GM18511 (cell line): Measurements from ENCODE around the gene SPPL2A.
"Not testable (repeated sequence)": the region's sequence is repeated elsewhere in the genome, so short reads cannot be mapped to it uniquely, and the experiment has no call there.

Source experiments
- ATAC-seq: cut with Tn5 transposase; IDR thresholded peaks from one replicate; pipeline ENCODE4 v1.9.1; 2021; ENCODE audit warnings: mild to moderate bottlenecking, moderate library complexity; ENCODE audit not compliant: unreplicated experiment

Gene SPPL2A

GRCh38 chr15:50773389-50773788, 7.9 kb upstream of the SPPL2A start:
- no peak for ATAC-seq

- ATAC-seq = no peak
These were observed 1.9 kb upstream of the SPPL2A start for GRCh38 chr15:50767332-50767861.

DNA sequence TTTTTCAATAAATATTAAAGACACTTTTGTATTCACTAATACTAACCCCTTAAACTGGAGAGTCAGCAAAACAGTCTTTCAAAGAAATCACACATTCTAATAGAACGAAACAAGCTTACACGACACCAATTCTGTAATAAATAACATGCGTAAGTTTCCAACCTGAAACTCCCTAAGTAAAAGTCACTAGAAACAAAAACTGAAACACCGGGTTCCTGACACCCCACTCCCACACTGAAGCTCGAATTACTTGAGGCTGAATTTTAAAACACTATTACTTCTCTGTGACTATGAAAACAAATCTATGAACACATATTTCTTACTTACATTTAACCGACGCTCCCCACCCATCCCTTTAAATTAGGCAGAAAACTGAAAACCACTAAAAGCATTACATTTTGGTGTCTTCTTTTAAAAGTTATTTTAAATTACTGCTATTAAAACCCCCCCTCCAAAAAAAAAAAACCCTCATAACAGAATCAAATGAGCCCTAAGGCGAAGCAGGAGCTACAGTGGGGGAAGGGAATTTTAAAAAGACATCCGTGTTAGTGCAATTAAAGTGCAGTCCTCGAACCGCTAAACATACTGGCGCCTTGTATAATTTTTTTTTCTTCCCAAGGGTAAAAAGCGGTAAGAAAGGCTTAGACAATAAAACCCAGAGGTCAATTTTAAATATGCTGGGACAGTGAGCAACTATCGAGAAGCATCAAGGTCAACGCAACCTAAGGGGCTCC, 878 bp downstream of the SPPL2A start:
- peak; percentile 3 for ATAC-seq

DNA sequence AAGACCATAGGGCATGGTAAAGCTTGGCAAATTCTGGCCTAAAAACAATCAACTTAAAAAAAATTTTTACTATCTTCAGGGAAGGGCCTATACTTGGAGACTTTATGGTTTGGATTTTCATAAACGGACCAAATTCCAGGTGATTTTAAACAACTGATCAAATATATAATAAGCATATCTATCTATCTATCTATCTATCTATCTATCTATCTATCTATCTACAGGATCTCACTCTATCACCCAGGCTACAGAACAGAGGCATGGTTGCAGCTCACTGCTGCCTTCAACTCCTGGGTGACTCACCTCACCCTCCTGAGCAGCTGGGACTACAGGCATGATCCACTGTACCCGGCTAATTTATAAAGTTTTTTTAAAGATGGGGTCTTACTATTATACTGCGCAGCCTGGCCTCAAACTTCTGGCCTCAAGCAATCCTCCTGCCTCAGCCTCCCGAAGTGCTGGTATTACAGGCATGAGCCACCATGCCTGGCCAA, 6.7 kb downstream of the SPPL2A start:
- ATAC-seq = no peak

- no peak for ATAC-seq
These were observed 12.0 kb downstream of the SPPL2A start for GRCh38 chr15:50753463-50753862.

- ATAC-seq = no peak
These were observed 14.1 kb downstream of the SPPL2A start for GRCh38 chr15:50751394-50751793.

DNA sequence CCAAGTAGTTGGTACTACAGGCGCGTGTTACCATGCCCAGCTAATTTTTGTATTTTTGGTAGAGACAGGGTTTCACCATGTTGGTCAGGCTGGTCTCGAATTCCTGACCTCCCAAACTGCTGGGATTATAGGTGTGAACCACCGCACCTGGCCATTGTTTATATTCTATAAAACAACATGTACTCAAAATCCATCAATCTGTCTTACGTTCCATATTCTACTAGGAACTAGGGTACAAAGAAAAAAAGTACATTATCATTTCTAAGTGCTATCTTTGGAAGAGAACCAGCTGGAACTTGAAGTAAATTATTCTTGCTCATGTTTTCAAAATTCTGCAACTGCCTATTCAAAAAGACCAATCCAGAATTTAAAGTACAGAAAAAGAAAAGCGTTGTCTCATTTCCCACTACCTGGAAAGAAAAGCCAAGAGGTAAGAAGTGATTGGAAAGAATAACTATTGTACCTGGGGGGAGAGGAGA, 15.2 kb downstream of the SPPL2A start:
- ATAC-seq = no peak

DNA sequence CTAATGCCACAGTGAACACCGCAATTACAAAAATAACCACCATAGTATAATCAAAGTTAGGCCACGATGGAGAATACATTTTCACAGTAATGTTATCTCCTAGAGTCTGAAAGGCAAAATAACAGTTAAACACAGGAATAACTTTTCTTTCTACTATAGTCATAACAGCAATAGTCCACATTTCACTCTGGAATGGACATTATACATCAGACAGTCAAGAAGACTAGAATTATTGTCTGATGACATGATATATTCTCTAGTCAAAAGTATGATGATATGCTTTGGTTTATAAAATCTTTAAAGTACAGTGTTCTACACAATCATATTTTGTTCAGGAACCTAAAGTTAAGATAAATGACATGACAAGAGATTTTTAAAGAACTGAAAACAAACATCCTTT, 18.0 kb downstream of the SPPL2A start:
- ATAC-seq = no peak

- no peak for ATAC-seq
These were observed 20.9 kb downstream of the SPPL2A start for GRCh38 chr15:50744601-50745000.

DNA sequence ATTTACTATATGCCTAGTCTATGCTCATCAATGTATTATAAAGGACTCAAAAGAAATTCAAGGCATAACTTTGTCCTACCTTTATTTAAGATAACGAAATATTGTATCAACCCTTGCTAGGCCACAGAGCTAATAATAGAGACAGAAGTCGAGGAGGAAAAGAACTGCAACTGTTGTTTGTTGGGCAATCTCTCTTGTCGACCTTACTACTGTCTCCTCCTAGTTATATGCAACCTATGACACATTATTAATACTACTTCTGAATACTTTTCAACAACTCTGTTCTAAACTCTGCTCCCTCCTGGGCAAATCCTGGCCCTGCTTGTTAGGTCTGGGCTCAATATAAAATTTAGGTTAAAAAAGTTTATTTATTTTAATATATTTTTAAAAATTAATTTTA, 24.6 kb downstream of the SPPL2A start:
- no peak for ATAC-seq

GRCh38 chr15:50736823-50737222, 28.7 kb downstream of the SPPL2A start:
- ATAC-seq = no peak

- ATAC-seq = no peak
These were observed 30.4 kb downstream of the SPPL2A start for GRCh38 chr15:50735156-50735555.

DNA sequence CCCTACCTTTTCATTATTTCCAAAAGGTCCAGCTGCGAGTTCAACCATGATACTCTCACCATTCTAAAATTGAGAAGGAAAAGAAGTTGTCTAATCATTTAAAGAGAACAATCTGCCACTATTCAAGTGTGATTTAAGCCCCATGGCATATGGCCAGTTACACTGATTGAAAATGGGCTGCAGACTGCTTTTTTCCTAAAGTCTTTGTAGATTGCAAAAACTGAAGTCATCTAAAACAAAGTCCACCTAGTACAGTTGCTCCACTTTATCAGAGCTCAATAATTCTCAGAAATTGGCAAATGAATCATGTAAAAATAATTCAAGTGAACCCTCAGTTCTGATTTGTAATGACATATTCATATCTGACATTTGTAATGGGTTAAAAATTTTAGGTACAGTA, 39.2 kb downstream of the SPPL2A start:
- no peak for ATAC-seq

- no peak for ATAC-seq
These were observed 46.8 kb downstream of the SPPL2A start for GRCh38 chr15:50718700-50719125.

- no peak for ATAC-seq
These were observed 53.5 kb downstream of the SPPL2A start for GRCh38 chr15:50712018-50712417.

- ATAC-seq = no peak
These were observed 54.9 kb downstream of the SPPL2A start for GRCh38 chr15:50710585-50710984.

- ATAC-seq = no peak
These were observed 57.6 kb downstream of the SPPL2A start for GRCh38 chr15:50707878-50708427.

DNA sequence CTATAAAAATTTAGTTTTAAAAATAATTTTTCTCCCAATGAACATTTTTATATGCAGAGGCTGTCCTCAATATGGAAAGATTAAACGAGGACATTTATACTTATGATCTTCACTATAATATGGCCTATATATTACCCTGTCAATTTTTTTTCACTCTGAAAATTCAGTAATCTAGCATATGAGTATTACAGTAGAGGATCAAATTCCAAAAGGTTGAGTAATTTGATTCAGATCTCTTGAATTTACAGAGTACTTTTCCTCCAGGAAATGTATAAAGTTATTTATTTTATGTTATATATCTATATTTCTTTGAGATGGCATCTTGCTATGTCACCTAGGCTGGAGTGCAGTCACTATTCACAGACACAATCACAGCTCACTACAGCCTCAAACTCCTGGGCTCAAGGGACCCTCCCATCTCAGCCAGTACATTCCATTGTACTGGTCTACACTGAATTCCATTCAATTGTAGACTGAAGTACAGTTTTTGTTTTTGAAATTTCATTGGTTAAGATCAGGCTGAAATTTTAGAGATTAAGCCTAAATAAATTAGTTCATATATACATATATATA, 62.7 kb downstream of the SPPL2A start:
- ATAC-seq = no peak

GRCh38 chr15:50698101-50698500, 67.4 kb downstream of the SPPL2A start:
- no peak for ATAC-seq

GRCh38 chr15:50697109-50697797, 68.3 kb downstream of the SPPL2A start:
- ATAC-seq = no peak

DNA sequence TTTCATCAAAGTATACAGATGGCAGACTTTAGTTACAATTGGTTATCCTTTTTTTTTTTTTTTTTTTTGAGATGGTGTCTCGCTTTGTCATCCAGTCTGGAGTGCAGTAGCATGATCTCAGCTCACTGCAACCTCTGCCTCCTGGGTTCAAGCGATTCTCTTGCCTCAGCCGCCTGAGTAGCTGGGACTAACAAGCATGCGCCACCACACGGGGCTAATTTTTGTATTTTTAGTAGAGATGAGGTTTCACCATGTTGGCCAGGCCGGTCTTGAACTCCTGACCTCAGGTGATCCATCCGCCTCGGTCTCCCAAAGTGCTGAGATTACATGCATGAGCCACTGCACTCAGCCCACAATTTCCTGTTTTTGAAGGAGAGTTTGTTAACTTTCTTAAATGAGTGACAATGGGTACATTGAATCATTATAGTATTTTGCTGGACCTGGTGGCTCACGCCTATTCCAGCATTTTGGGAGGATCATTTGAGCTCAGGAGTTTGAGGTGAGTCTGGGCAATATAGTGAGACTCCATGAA, 70.8 kb downstream of the SPPL2A start:
- not testable (repeated sequence) for ATAC-seq
